ENCODE data around the gene ZBTB32.

GRCh38 chr19:35710784-35711723 is 6.7 kb downstream of the ZBTB32 start:
- no peak for TF ChIP-seq EP300 (IDR thresholded peaks at IDR 0.05)
- no peak for TF ChIP-seq CTCF (IDR thresholded peaks at IDR 0.05)
